Trophoblast cell (in vitro differentiated cells and primary cell): ENCODE measurements around the gene ABCE1.

Experiments used
- DNase-seq, 2 donors: peaks; one replicate each; pipeline ENCODE4 v3.0.0-alpha.2; 2016
- H2AFZ ChIP-seq: 2 replicates; pipeline ENCODE4 v1.6.1; 2013; ENCODE audit warnings: low read length, moderate library complexity, mild to moderate bottlenecking; ENCODE audit not compliant: insufficient read depth, poor library complexity
- H2AK5ac ChIP-seq: 2 replicates; pipeline ENCODE4 v1.6.1; 2013; ENCODE audit warnings: mild to moderate bottlenecking, low read length
- H2BK120ac ChIP-seq: 2 replicates; pipeline ENCODE4 v1.6.1; 2013; ENCODE audit warnings: low read length, mild to moderate bottlenecking, moderate library complexity; ENCODE audit not compliant: insufficient read depth, poor library complexity
- H2BK12ac ChIP-seq: 2 replicates; pipeline ENCODE4 v1.6.1; 2013; ENCODE audit warnings: mild to moderate bottlenecking, low read length, moderate library complexity
- H2BK5ac ChIP-seq: 2 replicates; pipeline ENCODE4 v1.6.1; 2013; ENCODE audit warnings: low read length, low read depth, moderate library complexity, mild to moderate bottlenecking; ENCODE audit not compliant: poor library complexity
- H3K14ac ChIP-seq: 2 replicates; pipeline ENCODE4 v1.6.1; 2013; ENCODE audit warnings: mild to moderate bottlenecking, low read length
- H3K18ac ChIP-seq: 2 replicates; pipeline ENCODE4 v1.6.1; 2013; ENCODE audit warnings: mild to moderate bottlenecking, low read length
- H3K23ac ChIP-seq: 2 replicates; pipeline ENCODE4 v1.6.1; 2013; ENCODE audit warnings: low read length
- H3K27ac ChIP-seq: 2 replicates; pipeline ENCODE4 v1.5.1; 2013; ENCODE audit warnings: low read depth, mild to moderate bottlenecking, inconsistent platforms, low read length, moderate library complexity
- H3K27me3 ChIP-seq: 2 replicates; pipeline ENCODE4 v1.6.1; 2013; ENCODE audit warnings: inconsistent platforms, mild to moderate bottlenecking, low read length, moderate library complexity; ENCODE audit not compliant: insufficient read depth
- H3K36me3 ChIP-seq, 2 experiments: 1 replicate in 1 of 2; 2 replicates in 1 of 2; pipeline ENCODE4 v1.6.1; 2013; ENCODE audit warnings: low read length in 2 of 2, mild to moderate bottlenecking in 2 of 2, moderate library complexity in 1 of 2; ENCODE audit not compliant: insufficient read depth in 2 of 2, control insufficient read depth in 1 of 2
- H3K4ac ChIP-seq: 2 replicates; pipeline ENCODE4 v1.6.1; 2013; ENCODE audit warnings: low read depth, mild to moderate bottlenecking, low read length, moderate library complexity
- H3K4me1 ChIP-seq, 2 experiments: 1 replicate in 1 of 2; 2 replicates in 1 of 2; pipeline ENCODE4 v1.6.1; 2013; ENCODE audit warnings: low read length in 2 of 2, mild to moderate bottlenecking in 2 of 2, moderate library complexity in 1 of 2; ENCODE audit not compliant: insufficient read depth in 2 of 2, control insufficient read depth in 1 of 2
- H3K4me2 ChIP-seq: 2 replicates; pipeline ENCODE4 v1.6.1; 2013; ENCODE audit warnings: inconsistent platforms, mild to moderate bottlenecking, low read length, moderate library complexity
- H3K4me3 ChIP-seq: 2 replicates; pipeline ENCODE4 v1.5.1; 2013; ENCODE audit warnings: mild to moderate bottlenecking, low read depth, low read length, inconsistent platforms
- H3K79me1 ChIP-seq: one replicate; pipeline ENCODE4 v1.6.1; 2013; ENCODE audit warnings: low read length
- H3K79me2 ChIP-seq: 2 replicates; pipeline ENCODE4 v1.6.1; 2013; ENCODE audit warnings: low read length, mild to moderate bottlenecking; ENCODE audit not compliant: control insufficient read depth, insufficient read depth, poor library complexity
- H3K9ac ChIP-seq: 2 replicates; pipeline ENCODE4 v1.6.1; 2013; ENCODE audit warnings: mild to moderate bottlenecking, low read length
- H3K9me3 ChIP-seq: 2 replicates; pipeline ENCODE4 v1.6.1; 2013; ENCODE audit warnings: low read depth, mild to moderate bottlenecking, control low read depth, inconsistent platforms, low read length; ENCODE audit not compliant: insufficient read depth
- H4K12ac ChIP-seq: 2 replicates; pipeline ENCODE4 v1.6.1; 2013; ENCODE audit warnings: low read depth, mild to moderate bottlenecking, low read length, moderate library complexity
- H4K8ac ChIP-seq: 2 replicates; pipeline ENCODE4 v1.6.1; 2013; ENCODE audit warnings: low read depth, mild to moderate bottlenecking, low read length, moderate library complexity
- H4K91ac ChIP-seq: one replicate; pipeline ENCODE4 v1.6.1; 2013; ENCODE audit warnings: low read depth, mild to moderate bottlenecking, low read length, moderate library complexity
- WGBS: extraction: QIAGEN DNeasy Blood & Tissue Kit; methylation state at CpG from one replicate; pipeline ENCODE4 v1.1.7; 2013; ENCODE audit warnings: missing lambda C conversion rate; ENCODE audit not compliant: insufficient read length, insufficient coverage; ENCODE audit errors: extremely low coverage; 5-methylcytosine and 5-hydroxymethylcytosine counted together

The ABCE1 gene

GRCh38 chr4:145056325-145057130 is 41.6 kb upstream of the ABCE1 start:
- no peak overlapping the region for H2AK5ac ChIP-seq
- H3K23ac ChIP-seq: no peak overlapping the region
- no peak overlapping the region for H4K12ac ChIP-seq
- no peaks in the 10 kb centered on the region for H3K79me2 ChIP-seq
- no peak overlapping the region for H3K14ac ChIP-seq
- H3K36me3 ChIP-seq: peaks cover 2 to 4% of the 10 kb centered on the region in 2 experiments
- H4K91ac ChIP-seq: no peak overlapping the region
- H3K27ac ChIP-seq: no peak overlapping the region
- H3K4ac ChIP-seq: no peak overlapping the region
- no CpG with 5 or more reads among the region's 6 CpGs for WGBS
- no peak overlapping the region for H3K4me3 ChIP-seq
- no peak overlapping the region for H2BK12ac ChIP-seq
- H3K4me1 ChIP-seq: peaks cover 0 to 2% of the 10 kb centered on the region in 2 experiments
- no peak overlapping the region for H2BK120ac ChIP-seq
- H3K4me2 ChIP-seq: no peak overlapping the region
- no peak overlapping the region for H3K9ac ChIP-seq
- H3K9me3 ChIP-seq: peaks cover 1% of the 10 kb centered on the region
- H3K27me3 ChIP-seq: no peaks in the 10 kb centered on the region
- no peak overlapping the region for H3K18ac ChIP-seq
- H4K8ac ChIP-seq: no peak overlapping the region
- DNase-seq: no peak
- no peak overlapping the region for H2AFZ ChIP-seq
- no peaks in the 10 kb centered on the region for H3K79me1 ChIP-seq
- no peak overlapping the region for H2BK5ac ChIP-seq

- Histone ChIP-seq H3K79me2 (no peaks in the 10 kb centered on the region), H3K4ac (no peak overlapping the region), H3K23ac (no peak overlapping the region), H3K18ac (no peak overlapping the region), H4K8ac (no peak overlapping the region), H2BK120ac (no peak overlapping the region), H3K14ac (no peak overlapping the region), H4K91ac (no peak overlapping the region), H3K27me3 (no peaks in the 10 kb centered on the region), H3K27ac (no peak overlapping the region), H4K12ac (no peak overlapping the region), H2AFZ (no peak overlapping the region), H3K79me1 (no peaks in the 10 kb centered on the region), H3K4me3 (no peak overlapping the region), H3K4me2 (no peak overlapping the region), H3K9ac (no peak overlapping the region), H3K36me3 (peaks cover 2 to 3% of the 10 kb centered on the region in 2 experiments), H3K4me1 (peaks cover 0 to 2% of the 10 kb centered on the region in 2 experiments), H2BK5ac (no peak overlapping the region), H2BK12ac (no peak overlapping the region), H3K9me3 (peaks cover 1% of the 10 kb centered on the region), H2AK5ac (no peak overlapping the region)
- peak in 1 of 2 donors; percentile 28 for DNase-seq
Measured at GRCh38 chr4:145058256-145058655, 39.9 kb upstream of the ABCE1 start.

- Histone ChIP-seq H3K36me3 (peaks cover 0 to 2% of the 10 kb centered on the region in 2 experiments), H3K9ac (no peak overlapping the region), H3K79me1 (no peaks in the 10 kb centered on the region), H3K4me1 (no peaks in the 10 kb centered on the region), H2BK12ac (no peak overlapping the region), H2BK120ac (no peak overlapping the region), H2AFZ (no peak overlapping the region), H3K9me3 (no peaks in the 10 kb centered on the region), H3K79me2 (no peaks in the 10 kb centered on the region), H3K27ac (no peak overlapping the region), H3K4me3 (no peak overlapping the region), H2AK5ac (no peak overlapping the region), H3K18ac (no peak overlapping the region), H4K91ac (no peak overlapping the region), H3K23ac (no peak overlapping the region), H2BK5ac (no peak overlapping the region), H3K4me2 (no peak overlapping the region), H4K12ac (no peak overlapping the region), H4K8ac (no peak overlapping the region), H3K27me3 (no peaks in the 10 kb centered on the region), H3K14ac (no peak overlapping the region), H3K4ac (no peak overlapping the region)
- no CpG with 5 or more reads among the region's 6 CpGs for WGBS
- peak in 1 of 2 donors; percentile 76 for DNase-seq
Measured at GRCh38 chr4:145061318-145061920, 36.7 kb upstream of the ABCE1 start.

GRCh38 chr4:145066063-145066501 is 32.0 kb upstream of the ABCE1 start:
- H4K12ac ChIP-seq: no peak overlapping the region
- no peak overlapping the region for H3K23ac ChIP-seq
- H3K9ac ChIP-seq: no peak overlapping the region
- no peak overlapping the region for H4K8ac ChIP-seq
- H2AK5ac ChIP-seq: no peak overlapping the region
- H3K4me2 ChIP-seq: no peak overlapping the region
- H3K14ac ChIP-seq: no peak overlapping the region
- no peak overlapping the region for H2BK5ac ChIP-seq
- WGBS: no CpG with 5 or more reads among the region's 2 CpGs
- H3K79me1 ChIP-seq: no peaks in the 10 kb centered on the region
- peaks cover 0 to 3% of the 10 kb centered on the region in 2 experiments for H3K36me3 ChIP-seq
- H3K27me3 ChIP-seq: no peaks in the 10 kb centered on the region
- no peaks in the 10 kb centered on the region for H3K9me3 ChIP-seq
- no peak for DNase-seq
- H3K4me1 ChIP-seq: no peaks in the 10 kb centered on the region
- no peak overlapping the region for H3K4ac ChIP-seq
- H3K18ac ChIP-seq: no peak overlapping the region
- H4K91ac ChIP-seq: no peak overlapping the region
- H3K27ac ChIP-seq: no peak overlapping the region
- H2AFZ ChIP-seq: no peak overlapping the region
- no peak overlapping the region for H2BK120ac ChIP-seq
- no peak overlapping the region for H2BK12ac ChIP-seq
- H3K79me2 ChIP-seq: no peaks in the 10 kb centered on the region
- no peak overlapping the region for H3K4me3 ChIP-seq
